Measurements from ENCODE around the gene KCNQ5.

KCNQ5 gene

GRCh38 chr6:72936766-72937559 is 315.1 kb downstream of the KCNQ5 start:
- TF ChIP-seq, protein P1, sequence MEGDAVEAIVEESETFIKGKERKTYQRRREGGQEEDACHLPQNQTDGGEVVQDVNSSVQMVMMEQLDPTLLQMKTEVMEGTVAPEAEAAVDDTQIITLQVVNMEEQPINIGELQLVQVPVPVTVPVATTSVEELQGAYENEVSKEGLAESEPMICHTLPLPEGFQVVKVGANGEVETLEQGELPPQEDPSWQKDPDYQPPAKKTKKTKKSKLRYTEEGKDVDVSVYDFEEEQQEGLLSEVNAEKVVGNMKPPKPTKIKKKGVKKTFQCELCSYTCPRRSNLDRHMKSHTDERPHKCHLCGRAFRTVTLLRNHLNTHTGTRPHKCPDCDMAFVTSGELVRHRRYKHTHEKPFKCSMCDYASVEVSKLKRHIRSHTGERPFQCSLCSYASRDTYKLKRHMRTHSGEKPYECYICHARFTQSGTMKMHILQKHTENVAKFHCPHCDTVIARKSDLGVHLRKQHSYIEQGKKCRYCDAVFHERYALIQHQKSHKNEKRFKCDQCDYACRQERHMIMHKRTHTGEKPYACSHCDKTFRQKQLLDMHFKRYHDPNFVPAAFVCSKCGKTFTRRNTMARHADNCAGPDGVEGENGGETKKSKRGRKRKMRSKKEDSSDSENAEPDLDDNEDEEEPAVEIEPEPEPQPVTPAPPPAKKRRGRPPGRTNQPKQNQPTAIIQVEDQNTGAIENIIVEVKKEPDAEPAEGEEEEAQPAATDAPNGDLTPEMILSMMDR (IDR thresholded peaks at IDR 0.05): no peak
- Histone ChIP-seq H3K9me3 (no peaks in the 10 kb centered on the region), H3K4me3 (no peak overlapping the region), H3K27ac (no peak overlapping the region), H3K36me3 (no peaks in the 10 kb centered on the region), H3K27me3 (no peaks in the 10 kb centered on the region), H3K4me1 (peaks cover 0 to 22% (median 5%) of the 10 kb centered on the region in 4 donors)
- DNase-seq: no peak
- intact Hi-C loops (cut with DNase I; ENCODE audit: low total_unique reads): no loop called here

GRCh38 chr6:72938104-72938503 is 316.2 kb downstream of the KCNQ5 start:
- no peaks in the 10 kb centered on the region for H3K9me3 ChIP-seq
- TF ChIP-seq, protein P1 (IDR thresholded peaks at IDR 0.05): no peak
- H3K27ac ChIP-seq: peak overlapping the region; percentile 8 to 42
- H3K4me1 ChIP-seq: peaks cover 0 to 22% (median 5%) of the 10 kb centered on the region in 4 donors
- DNase-seq: no peak
- no peaks in the 10 kb centered on the region for H3K36me3 ChIP-seq
- H3K4me3 ChIP-seq: no peak overlapping the region
- H3K27me3 ChIP-seq: no peaks in the 10 kb centered on the region
- intact Hi-C loops (cut with DNase I; ENCODE audit: low total_unique reads): no loop called here

DNA sequence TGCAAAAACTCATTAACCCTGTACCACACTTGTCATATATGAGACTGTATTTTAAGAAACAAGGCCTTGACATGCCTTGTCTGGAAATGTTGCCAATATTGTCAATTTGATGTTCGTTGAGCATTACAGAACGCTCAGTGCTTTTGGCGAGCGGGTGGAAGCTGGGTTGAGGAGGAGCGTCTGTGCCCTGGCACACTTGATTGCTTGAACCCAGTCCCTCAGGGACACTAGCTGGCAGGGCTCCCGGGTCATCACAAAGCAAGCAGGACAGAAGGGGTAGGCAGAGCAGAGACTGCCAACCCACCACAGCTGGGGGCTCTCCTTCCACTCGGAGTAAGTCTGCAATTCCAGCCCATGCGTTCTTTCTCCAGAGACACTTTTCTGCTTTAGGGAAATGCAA is 317.1 kb downstream of the KCNQ5 start:
- TF ChIP-seq, protein P1 (IDR thresholded peaks at IDR 0.05): no peak
- H3K4me3 ChIP-seq: no peak overlapping the region
- peak; percentile 38 to 74 for DNase-seq

DNA sequence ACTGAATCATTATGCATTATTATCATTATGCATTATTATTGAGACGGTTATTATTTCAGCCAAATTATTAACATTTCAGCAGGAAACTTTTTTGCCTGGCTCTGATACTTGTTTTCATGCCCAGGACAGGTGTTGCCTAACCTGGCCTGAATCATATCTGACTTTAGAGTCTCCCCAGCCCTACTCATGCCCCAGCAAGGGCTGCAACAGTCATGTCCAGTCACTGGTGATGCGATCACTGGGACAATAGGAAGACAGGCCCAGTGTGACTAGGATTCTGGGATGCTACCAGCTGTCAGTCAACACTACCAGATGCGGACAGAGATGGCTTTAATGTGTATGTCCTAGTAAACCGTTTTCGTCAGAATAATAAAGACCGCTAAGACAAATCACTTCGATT is 318.4 kb downstream of the KCNQ5 start:
- Histone ChIP-seq H3K27ac (peak overlapping the region in 1 of 2 donors; percentile 49), H3K36me3 (no peaks in the 10 kb centered on the region), H3K4me1 (peaks cover 0 to 27% (median 5%) of the 10 kb centered on the region in 4 donors), H3K27me3 (no peaks in the 10 kb centered on the region), H3K9me3 (no peaks in the 10 kb centered on the region), H3K4me3 (no peak overlapping the region)
- intact Hi-C loops (cut with DNase I; ENCODE audit: low total_unique reads): no loop called here
- DNase-seq: no peak
- TF ChIP-seq, protein P1 (IDR thresholded peaks at IDR 0.05): no peak

More for the DNA sequence above, 317.1 kb downstream of the KCNQ5 start:
- intact Hi-C loops (cut with DNase I; ENCODE audit: low total_unique reads): no loop called here
- Histone ChIP-seq H3K36me3 (no peaks in the 10 kb centered on the region), H3K9me3 (no peaks in the 10 kb centered on the region), H3K4me1 (peaks cover 0 to 22% (median 5%) of the 10 kb centered on the region in 4 donors), H3K27me3 (no peaks in the 10 kb centered on the region), H3K27ac (peak overlapping the region; percentile 42 to 49)

DNA sequence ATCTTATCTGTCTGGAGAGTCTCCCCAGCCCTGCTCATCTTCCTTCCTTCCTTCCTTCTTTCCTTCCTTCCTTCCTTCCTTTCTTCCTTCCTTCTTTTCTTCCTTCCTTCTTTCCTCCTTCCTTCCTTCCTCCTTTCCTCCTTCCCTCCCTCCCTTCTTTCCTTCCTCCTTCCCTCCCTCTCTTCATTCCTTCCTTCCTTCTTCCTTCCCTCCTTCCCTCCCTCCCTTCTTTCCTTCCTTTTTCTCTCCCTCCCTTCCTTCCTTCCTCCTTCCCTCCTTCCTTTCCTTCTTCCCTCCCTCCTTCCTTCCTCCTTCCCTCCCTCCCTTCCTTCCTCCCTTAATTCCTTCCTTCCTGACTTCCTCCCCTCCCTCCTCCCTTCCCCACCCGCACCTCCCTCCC is 319.4 kb downstream of the KCNQ5 start:
- intact Hi-C loops (cut with DNase I; ENCODE audit: low total_unique reads): no loop called here
- H3K27ac ChIP-seq: no peak overlapping the region

More for the DNA sequence above, 319.4 kb downstream of the KCNQ5 start:
- no peaks in the 10 kb centered on the region for H3K27me3 ChIP-seq
- TF ChIP-seq, protein P1 (IDR thresholded peaks at IDR 0.05): no peak
- no peaks in the 10 kb centered on the region for H3K9me3 ChIP-seq
- no peak overlapping the region for H3K4me3 ChIP-seq
- no peaks in the 10 kb centered on the region for H3K36me3 ChIP-seq
- no peak for DNase-seq
- H3K4me1 ChIP-seq: peaks cover 0 to 30% (median 5%) of the 10 kb centered on the region in 4 donors
